Gastrocnemius medialis (tissue), 4 donors: ENCODE data around the gene SPATS2L. TPM values are rescaled to one million over a fixed set of nuclear protein-coding genes. Genes with fewer than 3 reads are reported as not detected.

Source experiments
- ATAC-seq, 2 donors: fragments of 150-250 bp; one replicate each; pipeline ENCODE4 v1.9.1; 2016
- DNase-seq, 2 donors: peaks; one replicate each; pipeline ENCODE4 v3.0.0-alpha.2; 2019
- H3K27ac ChIP-seq, 4 donors: fragments of 200-600 bp; sonication (generic); 1 replicate in 1 of 4; 2 replicates in 3 of 4; pipeline ENCODE4 v1.5.1; 2016 to 2018; ENCODE audit warnings: mild to moderate bottlenecking in 2 of 4, moderate library complexity in 1 of 4
- H3K27me3 ChIP-seq, 3 donors: fragments of 200-600 bp; sonication (generic) in 2 of 3; 1 replicate in 1 of 3; 2 replicates in 2 of 3; pipeline versions ENCODE4 v1.5.1 to v1.6.0; 2016 to 2019; ENCODE audit warnings: mild to moderate bottlenecking in 1 of 3, moderate library complexity in 1 of 3
- H3K36me3 ChIP-seq, 2 donors: fragments of 200-600 bp; sonication (generic) in 1 of 2; one replicate each; pipeline ENCODE4 v1.5.1; 2017 to 2018
- H3K4me1 ChIP-seq, 2 donors: fragments of 200-600 bp; sonication (generic) in 1 of 2; one replicate each; pipeline ENCODE4 v1.5.1; 2016 to 2017; ENCODE audit warnings: mild to moderate bottlenecking in 2 of 2
- H3K4me3 ChIP-seq, 4 donors: fragments of 200-600 bp; sonication (generic) in 3 of 4; 1 replicate in 1 of 4; 2 replicates in 3 of 4; pipeline ENCODE4 v1.5.1; 2016 to 2019; ENCODE audit warnings: mild to moderate bottlenecking in 2 of 4
- H3K9me3 ChIP-seq, 3 donors: fragments of 200-600 bp; sonication (generic) in 2 of 3; 1 replicate in 1 of 3; 2 replicates in 2 of 3; pipeline ENCODE4 v1.5.1; 2016 to 2019
- CTCF ChIP-seq, 5 experiments: fragments of 450-650 bp in 3 of 5; fragments of 200-600 bp in 2 of 5; sonication (generic) in 2 of 5; IDR thresholded peaks in 4 of 5; conservative IDR thresholded peaks in 1 of 5; 1 replicate in 4 of 5; 2 replicates in 1 of 5; pipeline ENCODE4 v1.5.1; 2016 to 2019; ENCODE audit warnings: antibody characterized with exemption in 5 of 5, mild to moderate bottlenecking in 3 of 5, moderate library complexity in 3 of 5
- POLR2A ChIP-seq, 2 donors: fragments of 450-650 bp; IDR thresholded peaks; one replicate each; pipeline ENCODE4 v1.6.1; 2017; ENCODE audit warnings: antibody characterized with exemption in 2 of 2, mild to moderate bottlenecking in 2 of 2, moderate library complexity in 2 of 2
- in situ Hi-C, 4 donors: fragments of 200-750 bp; cut with MboI; loops; one replicate each; pipeline versions ENCODE4 v1.15.0 to v1.8.0; 2017; ENCODE audit warnings: low sequenced_read_pairs in 4 of 4
- intact Hi-C: fragments of 100-400 bp; cut with DNase I; formaldehyde crosslinking; loops from one replicate; pipeline ENCODE4 v1.15.1; 2023; ENCODE audit warnings: low total_unique reads
- total RNA-seq, 4 donors: library from RNA; depleted of rRNA; stranded (reverse); fragments of >200 nt; gene quantifications; one replicate each; pipeline versions ENCODE4 v1.1.0 to v1.2.3, GENCODE V29; 2016

Gene SPATS2L
- total RNA-seq, 4 donors from 2014 or later: 34.0 to 74.2 (median 52.3) TPM

GRCh38 chr2:200364620-200365019 lies 58.1 kb downstream of the SPATS2L start:
- DNase-seq: no peak
- H3K4me1 ChIP-seq: peaks cover 23 to 32% of the 10 kb centered on the region in 2 donors
- no peaks in the 10 kb centered on the region for H3K9me3 ChIP-seq
- in situ Hi-C loops: no loop called here
- H3K36me3 ChIP-seq: no peaks in the 10 kb centered on the region
- ATAC-seq: no peak
- intact Hi-C loops: no loop called here
- no peaks in the 10 kb centered on the region for H3K27me3 ChIP-seq
- no peak for TF ChIP-seq POLR2A (IDR thresholded peaks at IDR 0.05)
- H3K27ac ChIP-seq: no peak overlapping the region
- no peak overlapping the region for H3K4me3 ChIP-seq

- Histone ChIP-seq H3K4me3 (no peak overlapping the region), H3K27me3 (no peaks in the 10 kb centered on the region), H3K4me1 (peaks cover 27 to 28% of the 10 kb centered on the region in 2 donors), H3K27ac (no peak overlapping the region), H3K36me3 (no peaks in the 10 kb centered on the region), H3K9me3 (no peaks in the 10 kb centered on the region)
- in situ Hi-C loops: no loop called here
- ATAC-seq (no peak), DNase-seq (no peak)
- intact Hi-C loops: no loop called here
- TF ChIP-seq POLR2A (IDR thresholded peaks at IDR 0.05) (no peak), CTCF (IDR thresholded peaks at IDR 0.05 in 4 of 5, conservative IDR thresholded peaks at IDR 0.05 in 1 of 5) (no peak)
These were observed 58.7 kb downstream of the SPATS2L start for GRCh38 chr2:200365209-200365608.

- no peak overlapping the region for H3K27ac ChIP-seq
- H3K4me1 ChIP-seq: peaks cover 21 to 33% of the 10 kb centered on the region in 2 donors
- no peaks in the 10 kb centered on the region for H3K27me3 ChIP-seq
- H3K4me3 ChIP-seq: no peak overlapping the region
- no peaks in the 10 kb centered on the region for H3K9me3 ChIP-seq
- intact Hi-C loops: no loop called here
- ATAC-seq (no peak), DNase-seq (no peak)
- in situ Hi-C loops: no loop called here
- H3K36me3 ChIP-seq: no peaks in the 10 kb centered on the region
- TF ChIP-seq POLR2A (IDR thresholded peaks at IDR 0.05) (no peak), CTCF (IDR thresholded peaks at IDR 0.05 in 4 of 5, conservative IDR thresholded peaks at IDR 0.05 in 1 of 5) (no peak)
These were observed 60.7 kb downstream of the SPATS2L start for GRCh38 chr2:200367155-200367554.

GRCh38 chr2:200369886-200370285 lies 63.4 kb downstream of the SPATS2L start:
- Histone ChIP-seq H3K36me3 (no peaks in the 10 kb centered on the region), H3K27me3 (no peaks in the 10 kb centered on the region), H3K9me3 (no peaks in the 10 kb centered on the region), H3K27ac (no peak overlapping the region), H3K4me1 (peaks cover 40 to 56% of the 10 kb centered on the region in 2 donors), H3K4me3 (no peak overlapping the region)
- intact Hi-C loops: no loop called here
- DNase-seq: peak in 1 of 2 donors; percentile 22
- in situ Hi-C loops: loop anchor here in 1 of 4 donors (10.0 kb wide), 1 partner anchor 55 kb away; no protein-coding TSS in a partner anchor
- ATAC-seq: no peak
- no peak for TF ChIP-seq CTCF (IDR thresholded peaks at IDR 0.05 in 4 of 5, conservative IDR thresholded peaks at IDR 0.05 in 1 of 5)
- no peak for TF ChIP-seq POLR2A (IDR thresholded peaks at IDR 0.05)

GRCh38 chr2:200373231-200373630 lies 66.7 kb downstream of the SPATS2L start:
- TF ChIP-seq POLR2A (IDR thresholded peaks at IDR 0.05) (no peak), CTCF (IDR thresholded peaks at IDR 0.05 in 4 of 5, conservative IDR thresholded peaks at IDR 0.05 in 1 of 5) (no peak)
- in situ Hi-C loops (loop anchor here in 1 of 4 donors (10.0 kb wide), 1 partner anchor 58 kb away; no protein-coding TSS in a partner anchor), intact Hi-C loops (no loop called here)
- Histone ChIP-seq H3K4me3 (no peak overlapping the region), H3K27me3 (no peaks in the 10 kb centered on the region), H3K9me3 (no peaks in the 10 kb centered on the region), H3K4me1 (peaks cover 51 to 63% of the 10 kb centered on the region in 2 donors), H3K36me3 (no peaks in the 10 kb centered on the region), H3K27ac (peak overlapping the region in 3 of 4 donors; percentile 0 to 86 (median 39))
- ATAC-seq (no peak), DNase-seq (no peak)
